GM12892 (cell line): ENCODE results near the gene PFKL.

Source experiments
- POLR2A ChIP-seq: IDR thresholded peaks from 2 replicates; pipeline ENCODE4 v1.6.1; 2011; ENCODE audit warnings: low read depth, low read length, control low read depth
- POLR2AphosphoS5 ChIP-seq: IDR thresholded peaks from 2 replicates; pipeline ENCODE4 v1.6.1; 2011; ENCODE audit warnings: low read depth, low read length, control low read depth
- TAF1 ChIP-seq: IDR thresholded peaks from 2 replicates; pipeline ENCODE4 v1.6.1; 2011; ENCODE audit warnings: low read depth, mild to moderate bottlenecking, control low read depth, low read length, borderline replicate concordance

GRCh38 chr21:44293551-44294231 lies 6.2 kb upstream of the PFKL start:
- TF ChIP-seq POLR2A (no peak), POLR2AphosphoS5 (no peak), TAF1 (no peak)
